CD4-positive, alpha-beta memory T cell (primary cell): ENCODE results near the gene OR2AJ1. TPM values are rescaled to one million over a fixed set of nuclear protein-coding genes. Genes with fewer than 3 reads are reported as not detected.

Experiments used
- CTCF ChIA-PET: fragments of 350-600 bp; sonication (Branson Sonifier 250); formaldehyde crosslinking; loops from one replicate; lab custom pipeline; 2021; ENCODE audit warnings: inconsistent platforms; ENCODE audit not compliant: partially characterized antibody; lab: Charles Lee
- POLR2A ChIA-PET: fragments of 350-600 bp; sonication (Branson Sonifier 250); formaldehyde crosslinking; loops from one replicate; lab custom pipeline; 2021; ENCODE audit not compliant: partially characterized antibody; lab: Charles Lee
- DNase-seq, 5 donors: peaks; one replicate each; pipeline versions ENCODE4 v3.0.0 to v3.0.0-alpha.2; 2020 to 2022; ENCODE audit warnings: mixed read lengths in 1 of 5
- H3K27ac ChIP-seq: one replicate; pipeline ENCODE4 v1.7.0; 2013; ENCODE audit warnings: low read depth, low read length
- H3K27me3 ChIP-seq: 2 replicates; pipeline ENCODE4 v1.7.0; 2013; ENCODE audit warnings: mild to moderate bottlenecking, low read length, moderate library complexity; ENCODE audit not compliant: insufficient read depth
- H3K36me3 ChIP-seq: 2 replicates; pipeline ENCODE4 v1.7.0; 2013; ENCODE audit warnings: mild to moderate bottlenecking, low read length, moderate library complexity; ENCODE audit not compliant: insufficient read depth
- H3K4me1 ChIP-seq: 2 replicates; pipeline ENCODE4 v1.7.0; 2013; ENCODE audit warnings: mild to moderate bottlenecking, low read length, moderate library complexity; ENCODE audit not compliant: insufficient read depth
- H3K4me3 ChIP-seq, 2 donors: one replicate each; pipeline ENCODE4 v1.7.0; 2013; ENCODE audit warnings: low read length in 2 of 2, mild to moderate bottlenecking in 1 of 2
- H3K9me3 ChIP-seq, 2 donors: one replicate each; pipeline ENCODE4 v1.7.0; 2013; ENCODE audit warnings: low read length in 2 of 2, control low read depth in 1 of 2; ENCODE audit not compliant: control insufficient read depth in 1 of 2
- H3K27ac Mint-ChIP-seq, 7 donors: one replicate each; pipeline ENCODE4 v1.8.0; 2020 to 2021; ENCODE audit warnings: mixed read lengths in 7 of 7, mild to moderate bottlenecking in 6 of 7, inconsistent platforms in 3 of 7, moderate library complexity in 3 of 7
- H3K27me3 Mint-ChIP-seq, 2 donors: one replicate each; pipeline ENCODE4 v1.8.0; 2020 to 2021; ENCODE audit warnings: mixed read lengths in 2 of 2
- H3K36me3 Mint-ChIP-seq, 2 donors: one replicate each; pipeline ENCODE4 v1.8.0; 2020 to 2021; ENCODE audit warnings: mixed read lengths in 2 of 2, inconsistent platforms in 1 of 2, mild to moderate bottlenecking in 1 of 2
- H3K4me1 Mint-ChIP-seq, 4 donors: one replicate each; pipeline ENCODE4 v1.8.0; 2020 to 2021; ENCODE audit warnings: mixed read lengths in 4 of 4, mild to moderate bottlenecking in 1 of 4
- H3K4me3 Mint-ChIP-seq, 8 donors: one replicate each; pipeline ENCODE4 v1.8.0; 2020 to 2021; ENCODE audit warnings: mixed read lengths in 8 of 8, mild to moderate bottlenecking in 7 of 8, moderate library complexity in 6 of 8, inconsistent platforms in 3 of 8
- H3K9me3 Mint-ChIP-seq, 8 donors: one replicate each; pipeline ENCODE4 v1.8.0; 2020 to 2021; ENCODE audit warnings: mixed read lengths in 8 of 8, mild to moderate bottlenecking in 5 of 8, inconsistent platforms in 3 of 8, moderate library complexity in 1 of 8
- intact Hi-C: fragments of 100-400 bp; cut with micrococcal nuclease; formaldehyde crosslinking; loops from one replicate; pipeline ENCODE4 v1.15.1; 2023
- polyA plus RNA-seq, 2 donors: library from polyadenylated mRNA; unstranded; fragments of 300-500 nt; fragmentation: Illumina TruSeq; gene quantifications; one replicate each; pipeline ENCODE4 v1.2.3, GENCODE V29; 2021
- total RNA-seq, 2 experiments: library from RNA; stranded (reverse); gene quantifications; one replicate each; pipeline ENCODE4 v1.2.3, GENCODE V29; 2021

The OR2AJ1 gene
- total and polyA plus RNA-seq, 4 experiments from 2014 or later: not detected

DNA sequence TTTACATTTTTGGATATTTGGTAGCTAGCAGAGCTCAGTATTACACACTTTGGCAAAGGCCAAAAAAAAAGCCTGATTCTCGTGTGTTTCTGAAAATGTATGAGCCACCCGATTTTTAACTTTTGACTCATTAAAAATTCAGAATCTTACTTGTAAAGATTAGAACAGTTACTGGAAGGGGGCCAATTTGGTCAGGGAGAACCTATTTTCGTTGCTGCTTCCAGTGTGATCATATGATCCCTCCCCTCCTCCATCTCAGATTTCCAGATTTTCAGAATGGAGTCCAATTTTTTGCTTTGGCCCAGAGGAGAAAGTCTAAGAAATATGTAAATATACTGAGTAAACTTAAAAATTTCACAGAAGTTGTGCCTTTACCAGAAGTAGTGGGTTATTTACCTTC, 37.1 kb downstream of the OR2AJ1 start:
- H3K9me3 ChIP-seq: no peaks in the 10 kb centered on the region
- H3K27ac ChIP-seq: no peak overlapping the region
- H3K27me3 ChIP-seq: no peaks in the 10 kb centered on the region
- no peak overlapping the region for H3K27ac Mint-ChIP-seq
- no peaks in the 10 kb centered on the region for H3K27me3 Mint-ChIP-seq
- no peak overlapping the region for H3K4me3 ChIP-seq
- no peaks in the 10 kb centered on the region for H3K4me1 ChIP-seq
- no peak for DNase-seq
- peaks cover 0 to 5% (median 2%) of the 10 kb centered on the region in 4 donors for H3K4me1 Mint-ChIP-seq
- H3K9me3 Mint-ChIP-seq: peaks cover 4 to 16% (median 10%) of the 10 kb centered on the region in 8 donors
- ChIA-PET POLR2A (no interaction called here), CTCF (no interaction called here)
- H3K36me3 Mint-ChIP-seq: peaks cover 3 to 8% of the 10 kb centered on the region in 2 donors
- no peak overlapping the region for H3K4me3 Mint-ChIP-seq
- no peaks in the 10 kb centered on the region for H3K36me3 ChIP-seq
- intact Hi-C loops: no loop called here

DNA sequence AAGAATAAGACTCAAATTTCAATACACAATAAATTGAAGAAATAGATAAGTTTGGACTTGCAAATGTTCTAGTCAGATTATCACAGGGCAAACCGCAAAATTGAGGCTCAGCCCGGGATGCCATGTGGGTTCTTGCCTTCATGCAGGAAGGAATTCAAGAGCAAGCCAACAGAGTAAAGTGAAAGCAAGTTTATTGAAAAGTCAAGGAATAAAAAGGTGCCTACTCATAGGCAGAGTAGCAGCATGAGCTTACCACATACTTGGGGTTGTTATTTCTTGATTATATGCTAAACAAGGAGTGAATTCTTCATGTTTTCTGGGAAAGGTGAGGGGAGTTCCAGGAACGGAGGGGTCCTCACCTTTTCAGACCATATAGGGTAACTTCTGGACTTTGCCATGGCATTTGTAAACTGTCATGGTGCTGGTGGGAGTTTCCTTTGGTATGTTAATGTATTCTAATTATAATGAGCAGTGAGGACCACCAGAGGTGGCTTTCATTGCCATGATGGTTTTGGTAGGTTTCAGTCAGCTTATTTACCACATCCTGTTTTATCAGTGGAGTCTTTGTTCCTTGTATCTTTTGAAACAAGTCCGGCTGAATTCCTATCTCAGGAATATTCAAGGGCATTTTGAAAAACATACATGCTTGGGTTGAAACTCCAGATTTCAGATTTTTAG, 38.4 kb downstream of the OR2AJ1 start:
- ChIA-PET POLR2A (no interaction called here), CTCF (no interaction called here)
- Histone ChIP-seq H3K36me3 (no peaks in the 10 kb centered on the region), H3K27me3 (no peaks in the 10 kb centered on the region), H3K27ac (no peak overlapping the region), H3K4me3 (no peak overlapping the region), H3K9me3 (no peaks in the 10 kb centered on the region), H3K4me1 (no peaks in the 10 kb centered on the region)
- Mint-ChIP-seq H3K4me1 (peaks cover 0 to 5% (median 2%) of the 10 kb centered on the region in 4 donors), H3K36me3 (peaks cover 7 to 8% of the 10 kb centered on the region in 2 donors), H3K4me3 (no peak overlapping the region), H3K9me3 (peaks cover 3 to 18% (median 8%) of the 10 kb centered on the region in 8 donors), H3K27me3 (no peaks in the 10 kb centered on the region), H3K27ac (no peak overlapping the region)
- intact Hi-C loops: no loop called here
- no peak for DNase-seq

DNA sequence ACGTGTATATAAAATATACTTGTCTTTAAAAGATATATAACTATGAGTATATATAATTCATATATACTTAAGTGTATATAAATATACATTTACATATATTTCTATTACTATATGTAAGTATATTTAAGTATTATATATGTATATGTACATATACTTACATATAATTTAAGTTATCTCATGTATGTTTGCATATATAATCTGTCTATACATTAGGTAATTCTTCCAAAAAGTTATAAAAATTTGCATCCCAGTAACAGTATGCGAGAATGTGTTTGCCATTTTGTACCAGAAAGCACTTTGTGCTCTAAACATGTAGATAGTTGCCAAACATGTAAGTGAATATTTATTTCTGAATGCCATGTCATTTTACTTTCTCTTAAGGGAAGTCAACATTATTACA, 40.2 kb downstream of the OR2AJ1 start, which contains the start of gene OR2AK2:
OR2AK2 (plus strand) TSS at position 301 of the 400 bp plus-strand sequence. CDS start 144 bp downstream, outside the sequence.
- no peaks in the 10 kb centered on the region for H3K9me3 ChIP-seq
- Mint-ChIP-seq H3K4me1 (peaks cover 0 to 5% (median 2%) of the 10 kb centered on the region in 4 donors), H3K27me3 (no peaks in the 10 kb centered on the region), H3K36me3 (peaks cover 4 to 6% of the 10 kb centered on the region in 2 donors), H3K9me3 (peaks cover 4 to 16% (median 10%) of the 10 kb centered on the region in 8 donors), H3K27ac (no peak within 1 kb of the TSS), H3K4me3 (peak within 1 kb of the TSS in 1 of 8 donors; percentile 21)
- POLR2A ChIA-PET: no interaction called here
- intact Hi-C loops: no loop called here
- no peak within 1 kb of the TSS for H3K4me3 ChIP-seq
- no peaks in the 10 kb centered on the region for H3K4me1 ChIP-seq
- H3K27ac ChIP-seq: no peak within 1 kb of the TSS
- no peaks in the 10 kb centered on the region for H3K27me3 ChIP-seq
- no peak for DNase-seq
- H3K36me3 ChIP-seq: no peaks in the 10 kb centered on the region
- CTCF ChIA-PET: no interaction called here

DNA sequence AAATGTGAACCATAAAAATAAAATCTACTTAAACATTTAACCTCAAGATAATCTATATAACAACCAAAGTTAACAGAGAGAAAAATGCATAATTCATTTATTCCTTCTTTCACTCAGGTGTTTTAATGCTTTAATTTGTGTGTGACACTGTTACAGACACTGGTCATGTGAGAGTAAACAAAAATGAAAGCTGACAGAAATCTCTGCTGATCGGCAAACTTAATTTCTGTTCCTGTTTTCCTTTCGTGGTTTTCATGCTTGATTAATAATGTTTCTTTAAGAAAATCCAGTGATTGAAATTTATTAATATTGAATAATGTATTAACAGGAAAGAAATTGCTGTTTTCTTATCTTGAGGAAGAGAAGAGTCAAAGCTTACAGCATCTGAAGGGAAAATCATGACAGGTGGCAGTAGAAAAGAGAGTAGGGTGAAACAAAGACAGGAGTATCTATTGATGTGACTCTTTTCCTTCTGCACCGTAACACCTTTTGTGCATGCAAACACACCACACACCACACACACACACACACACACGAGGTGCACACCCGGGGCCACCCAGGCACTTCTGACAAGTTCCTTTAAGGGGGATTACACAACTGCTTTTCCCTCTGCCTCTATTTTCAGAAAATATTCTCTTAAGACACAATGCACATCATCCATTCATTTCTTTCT, 42.0 kb downstream of the OR2AJ1 start:
- CTCF ChIA-PET: no interaction called here
- intact Hi-C loops: no loop called here
- H3K27ac Mint-ChIP-seq: no peak overlapping the region

More for the DNA sequence above, 42.0 kb downstream of the OR2AJ1 start:
- Histone ChIP-seq H3K27me3 (no peaks in the 10 kb centered on the region), H3K9me3 (no peaks in the 10 kb centered on the region), H3K4me3 (no peak overlapping the region), H3K27ac (no peak overlapping the region), H3K36me3 (no peaks in the 10 kb centered on the region), H3K4me1 (no peaks in the 10 kb centered on the region)
- Mint-ChIP-seq H3K4me3 (no peak overlapping the region), H3K4me1 (peaks cover 0 to 5% (median 1%) of the 10 kb centered on the region in 4 donors), H3K27me3 (no peaks in the 10 kb centered on the region), H3K36me3 (peaks cover 4 to 6% of the 10 kb centered on the region in 2 donors), H3K9me3 (peaks cover 0 to 17% (median 6%) of the 10 kb centered on the region in 8 donors)
- no peak for DNase-seq
- POLR2A ChIA-PET: no interaction called here

Other genes starting within 250 kb of the OR2AJ1 start
- not detected for gene OR13G1, start 245.2 kb upstream of the OR2AJ1 start, total RNA-seq
- not detected for gene OR13G1, start 245.2 kb upstream of the OR2AJ1 start, polyA plus RNA-seq
- gene OR6F1, start 208.2 kb upstream of the OR2AJ1 start, total RNA-seq: not detected
- not detected for gene OR6F1, start 208.2 kb upstream of the OR2AJ1 start, polyA plus RNA-seq
- gene OR14K1, start 186.3 kb upstream of the OR2AJ1 start, total RNA-seq: not detected
- not detected for gene OR14K1, start 186.3 kb upstream of the OR2AJ1 start, polyA plus RNA-seq
- gene OR14A2, start 176.7 kb upstream of the OR2AJ1 start, total RNA-seq: not detected
- gene OR14A2, start 176.7 kb upstream of the OR2AJ1 start, polyA plus RNA-seq: not detected
- gene OR1C1, start 164.3 kb upstream of the OR2AJ1 start, total RNA-seq: not detected
- gene OR1C1, start 164.3 kb upstream of the OR2AJ1 start, polyA plus RNA-seq: not detected
- gene OR14A16, start 100.8 kb upstream of the OR2AJ1 start, total RNA-seq: not detected
- not detected for gene OR14A16, start 100.8 kb upstream of the OR2AJ1 start, polyA plus RNA-seq
- gene OR11L1, start 83.0 kb upstream of the OR2AJ1 start, total RNA-seq: not detected
- not detected for gene OR11L1, start 83.0 kb upstream of the OR2AJ1 start, polyA plus RNA-seq
- under 1 TPM in 1 of 2 experiments, not detected in 1; 0.23 TPM for gene TRIM58, start 67.7 kb upstream of the OR2AJ1 start, total RNA-seq
- gene TRIM58, start 67.7 kb upstream of the OR2AJ1 start, polyA plus RNA-seq: under 1 TPM; 0.24 to 0.52 TPM
- gene OR2W3, start 29.3 kb upstream of the OR2AJ1 start, total RNA-seq: not detected
- not detected for gene OR2W3, start 29.3 kb upstream of the OR2AJ1 start, polyA plus RNA-seq
- gene OR2T8, start 4.6 kb upstream of the OR2AJ1 start, total RNA-seq: not detected
- gene OR2T8, start 4.6 kb upstream of the OR2AJ1 start, polyA plus RNA-seq: not detected
- under 1 TPM; 0.69 to 0.73 TPM for gene OR2L8, start 24.0 kb downstream of the OR2AJ1 start, total RNA-seq
- gene OR2L8, start 24.0 kb downstream of the OR2AJ1 start, polyA plus RNA-seq: not detected
- under 1 TPM in 1 of 2 experiments, not detected in 1; 0.35 TPM for gene OR2AK2, start 40.3 kb downstream of the OR2AJ1 start, total RNA-seq
- not detected for gene OR2AK2, start 40.3 kb downstream of the OR2AJ1 start, polyA plus RNA-seq
- gene OR2L5, start 88.8 kb downstream of the OR2AJ1 start, total RNA-seq: under 1 TPM; 0.23 to 0.25 TPM
- not detected for gene OR2L5, start 88.8 kb downstream of the OR2AJ1 start, polyA plus RNA-seq
- gene OR2L2, start 105.2 kb downstream of the OR2AJ1 start, total RNA-seq: under 1 TPM; 0.17 TPM
- not detected for gene OR2L2, start 105.2 kb downstream of the OR2AJ1 start, polyA plus RNA-seq
- under 1 TPM; 0.11 to 0.17 TPM for gene OR2L3, start 121.9 kb downstream of the OR2AJ1 start, total RNA-seq
- not detected for gene OR2L3, start 121.9 kb downstream of the OR2AJ1 start, polyA plus RNA-seq
- under 1 TPM in 1 of 2 experiments, not detected in 1; 0.17 TPM for gene OR2L13, start 170.3 kb downstream of the OR2AJ1 start, total RNA-seq
- not detected for gene OR2L13, start 170.3 kb downstream of the OR2AJ1 start, polyA plus RNA-seq
- not detected for gene OR2M5, start 220.3 kb downstream of the OR2AJ1 start, total RNA-seq
- not detected for gene OR2M5, start 220.3 kb downstream of the OR2AJ1 start, polyA plus RNA-seq
- gene OR2M2, start 249.9 kb downstream of the OR2AJ1 start, total RNA-seq: not detected
- not detected for gene OR2M2, start 249.9 kb downstream of the OR2AJ1 start, polyA plus RNA-seq